Measurements from ENCODE around the gene MIB1. TPM values are rescaled to one million over a fixed set of nuclear protein-coding genes. Genes with fewer than 3 reads are reported as not detected.
A peak's percentile ranks its signal among the peaks of the same experiment; 100 is the strongest.
"Not testable (repeated sequence)": the region's sequence is repeated elsewhere in the genome, so short reads cannot be mapped to it uniquely, and the experiment has no call there.

Gene MIB1
- 88.9 TPM for total RNA-seq

DNA sequence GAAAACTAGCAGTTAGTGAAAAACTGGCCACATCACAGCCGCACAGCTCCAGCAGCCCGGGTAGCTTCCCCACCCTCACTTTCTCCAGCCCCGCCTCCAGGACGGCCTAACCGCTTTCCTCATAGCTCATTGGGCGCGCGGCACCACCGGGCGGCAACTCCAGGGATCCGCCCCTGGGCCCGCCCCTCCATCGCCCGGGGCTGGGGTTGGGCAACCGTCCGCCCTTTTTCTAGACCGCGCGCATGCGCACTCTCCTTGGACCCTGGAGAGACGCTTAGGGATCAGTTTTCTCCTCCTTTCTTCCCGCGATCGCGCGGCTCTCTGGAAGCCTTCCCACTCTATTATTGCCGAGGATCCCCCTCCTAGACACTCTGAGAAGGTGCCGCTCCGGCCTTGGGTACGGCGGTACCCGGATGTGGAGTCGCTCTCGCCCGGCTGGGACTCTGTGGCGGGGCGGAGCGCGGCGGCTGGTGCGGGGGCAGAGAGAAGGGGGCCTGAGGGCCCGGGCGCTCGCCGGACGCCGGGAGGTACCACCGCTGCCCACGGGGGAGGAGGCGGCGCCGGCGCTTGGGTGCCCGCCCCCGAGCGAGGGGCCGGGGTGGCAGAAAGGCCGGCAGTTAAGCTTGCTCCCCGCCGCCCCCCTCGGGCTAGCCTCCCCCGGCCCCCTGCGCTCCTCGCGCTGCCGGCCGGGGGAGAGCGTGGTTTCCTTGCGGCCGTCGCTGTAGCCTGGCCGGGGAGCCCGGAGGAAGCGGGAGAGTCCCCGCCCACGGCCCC lies at the start of gene MIB1:
Gene MIB1, plus strand, starts transcription at position 255 of the 774 bp plus-strand sequence. CDS start 792 bp downstream, outside the sequence.
- peak; percentile 95 for FAIRE-seq

DNA sequence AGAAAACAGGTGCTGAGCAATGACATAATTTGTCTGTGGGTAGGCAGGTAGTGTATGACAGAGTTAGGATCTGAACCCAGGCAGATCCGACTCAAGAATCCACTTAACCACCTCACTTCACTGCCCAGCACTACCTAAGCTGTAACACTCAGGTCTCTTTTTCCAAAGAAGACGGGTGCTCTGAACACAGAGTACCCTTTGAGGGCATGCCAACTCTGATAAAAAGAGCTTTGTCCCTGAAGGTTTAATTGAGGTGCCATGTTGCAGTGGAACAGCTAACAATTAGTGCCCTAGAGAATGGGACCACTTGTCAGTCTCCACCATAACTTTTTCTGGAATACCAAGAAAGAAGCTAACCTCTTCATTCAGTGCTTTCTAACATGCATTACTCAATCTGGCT lies 47.3 kb upstream of the MIB1 start:
- FAIRE-seq (no peak), DNase-seq (ENCODE audit: low spot score in 2 of 2) (no peak)

More for the DNA sequence above, at the start of gene MIB1:
- peak; percentile 91 for DNase-seq (ENCODE audit: low spot score in 2 of 2)

DNA sequence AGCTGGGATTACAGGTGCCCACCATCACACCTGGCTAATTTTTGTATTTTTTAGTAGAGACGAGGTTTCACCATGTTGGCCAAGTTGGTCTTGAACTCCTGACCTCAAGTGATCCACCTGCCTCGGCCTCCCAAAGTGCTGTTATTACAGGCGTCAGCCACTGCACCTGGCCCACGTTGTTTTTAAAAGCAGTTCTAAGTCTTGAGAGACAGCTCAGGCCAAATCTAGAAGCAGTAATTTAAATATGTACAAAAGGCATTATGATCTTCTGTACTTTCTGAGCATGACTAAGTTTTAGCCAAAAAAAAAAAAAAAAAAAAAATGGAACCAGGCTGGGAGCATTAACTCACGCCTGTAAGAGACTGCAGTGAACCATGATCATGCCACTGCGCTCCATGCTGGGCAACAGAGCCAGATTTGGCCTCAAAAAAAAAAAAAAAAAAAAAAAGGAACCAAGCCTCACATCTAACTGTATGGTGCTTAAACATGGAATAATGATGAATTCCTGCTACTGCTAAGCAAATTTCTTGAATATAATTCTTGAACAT lies 40.0 kb upstream of the MIB1 start:
- DNase-seq (ENCODE audit: low spot score in 2 of 2) (no peak), FAIRE-seq (no peak)

DNA sequence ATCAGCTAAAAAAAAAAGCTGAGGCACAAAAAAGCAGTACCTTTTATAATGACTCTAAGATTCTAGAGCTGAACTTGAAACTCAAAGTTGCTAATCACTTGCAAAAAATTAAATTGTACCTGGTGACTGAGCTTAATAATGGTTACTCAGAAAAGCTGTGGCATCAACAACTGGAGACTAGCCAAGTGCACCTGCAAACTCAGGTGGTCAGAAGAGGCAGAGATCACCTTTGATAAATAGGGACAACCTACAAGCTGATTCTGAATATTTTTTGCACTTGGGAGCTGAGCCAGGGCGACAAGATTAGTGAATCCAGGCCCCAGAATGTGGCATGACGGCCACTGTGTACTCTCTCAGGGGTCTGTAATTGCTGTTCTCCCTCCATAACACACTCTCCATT lies 39.0 kb upstream of the MIB1 start:
- FAIRE-seq = no peak
- no peak for DNase-seq (ENCODE audit: low spot score in 2 of 2)

DNA sequence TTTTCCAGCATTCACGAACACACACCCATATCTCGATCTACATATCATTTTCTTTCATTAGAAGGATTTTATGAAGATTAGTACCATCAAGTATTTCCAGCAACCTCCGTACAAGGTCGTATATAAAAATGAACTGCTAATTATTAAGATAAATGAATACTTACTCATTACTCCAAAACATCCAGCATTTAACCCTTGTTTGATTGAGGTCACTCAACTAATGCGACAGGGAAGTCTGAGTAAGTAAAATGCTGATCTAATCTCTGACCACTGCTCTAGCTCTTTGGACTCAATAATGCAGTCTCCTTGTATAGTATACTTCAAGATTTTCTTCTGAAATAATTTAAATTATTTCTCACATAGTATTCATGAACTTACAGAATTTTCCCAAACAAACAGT lies 38.0 kb upstream of the MIB1 start:
- DNase-seq (ENCODE audit: low spot score in 2 of 2) = no peak
- FAIRE-seq = no peak

DNA sequence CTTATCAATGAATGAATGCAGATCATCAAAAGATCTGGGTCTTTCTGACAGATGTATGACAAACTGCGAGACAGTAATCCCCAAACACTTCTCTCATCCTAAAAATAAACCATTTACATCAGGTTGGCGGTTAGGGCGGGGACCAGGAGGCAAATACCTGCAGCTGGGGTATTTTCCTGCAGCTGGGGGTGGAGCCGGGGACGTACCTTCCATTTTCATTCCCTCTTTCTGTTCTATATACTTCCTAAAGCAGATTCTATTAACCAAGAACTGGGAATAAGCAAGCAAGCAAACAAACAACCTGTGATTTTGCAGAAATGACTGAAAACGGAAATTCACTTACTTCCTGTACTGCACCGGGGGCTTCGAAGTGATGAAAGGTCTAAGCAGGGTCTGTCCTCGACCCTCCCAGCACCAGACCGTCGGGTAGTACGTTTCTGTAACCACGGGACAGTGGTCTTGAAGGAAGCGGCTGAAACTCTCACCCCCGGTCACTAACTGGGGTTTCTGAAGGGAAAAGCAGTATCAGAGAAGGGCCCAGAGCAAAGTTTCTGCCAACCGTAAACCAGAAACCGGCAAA lies 37.3 kb upstream of the MIB1 start:
- FAIRE-seq (no peak), DNase-seq (ENCODE audit: low spot score in 2 of 2) (peak in 1 of 2 donors; percentile 31)

DNA sequence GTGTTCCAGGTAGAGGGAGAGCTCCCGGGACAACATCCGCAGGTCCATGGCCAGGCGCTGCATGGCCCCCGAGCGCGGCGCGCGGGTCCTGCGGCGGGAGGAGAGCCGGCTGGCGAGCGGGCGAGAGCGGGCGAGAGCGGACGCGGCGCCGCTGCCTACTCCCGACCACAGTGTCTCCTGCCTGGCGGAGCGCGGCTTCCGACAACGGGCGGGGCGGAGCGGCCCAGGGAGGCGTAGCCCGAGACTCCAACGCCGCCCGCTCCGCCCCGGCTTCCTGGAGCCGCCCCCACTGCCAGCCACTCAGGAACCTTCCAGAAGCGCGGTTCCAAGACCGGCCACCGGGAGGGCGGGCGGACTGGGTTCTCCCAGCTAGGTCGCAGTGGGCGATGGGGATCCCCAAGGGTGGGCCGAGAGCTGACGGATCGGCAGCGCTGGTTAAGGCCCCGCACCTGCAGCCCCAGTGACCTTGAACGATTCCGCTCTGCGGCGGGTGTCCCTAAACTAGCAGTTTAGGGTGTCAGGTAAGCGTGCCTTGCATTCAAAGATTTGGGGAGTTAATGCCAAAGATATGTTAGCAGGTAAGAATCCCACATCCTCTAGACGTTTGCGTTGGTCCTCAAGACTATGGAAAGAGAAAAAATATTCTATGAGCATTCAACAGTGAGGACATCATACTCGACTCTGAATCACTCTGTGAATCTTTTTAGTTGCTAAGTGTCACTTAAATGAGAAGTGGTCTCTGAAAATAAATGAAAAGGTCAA lies 35.8 kb upstream of the MIB1 start, which contains the start of gene ABHD3:
Gene ABHD3, minus strand, starts transcription at position 172 of the 762 bp plus-strand sequence. Its CDS starts 109 bp downstream, at position 63.
- DNase-seq (ENCODE audit: low spot score in 2 of 2) (peak; percentile 92 to 94), FAIRE-seq (no peak)

DNA sequence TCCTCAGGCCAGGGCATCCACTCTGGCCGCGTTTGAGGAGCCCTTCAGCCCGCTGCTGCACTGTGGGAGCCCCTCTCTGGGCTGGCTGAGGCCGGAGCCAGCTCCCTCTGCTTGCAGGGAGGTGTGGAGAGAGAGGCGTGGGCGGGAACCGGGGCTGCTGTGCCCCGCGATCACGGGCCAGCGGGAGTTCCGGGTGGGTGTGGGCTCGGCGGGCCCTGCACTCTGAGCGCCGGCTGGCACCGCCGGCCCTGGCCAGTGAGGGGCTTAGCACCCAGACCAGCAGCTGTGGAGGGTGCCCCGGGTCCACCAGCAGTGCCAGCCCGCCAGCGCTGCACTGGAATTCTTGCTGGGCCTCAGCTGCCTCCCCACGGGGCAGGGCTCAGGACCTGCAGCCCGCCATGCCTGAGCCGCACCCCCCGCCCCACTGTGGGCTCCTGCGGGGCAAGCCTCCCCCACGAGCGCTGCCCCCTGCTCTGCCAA lies 34.2 kb upstream of the MIB1 start:
- DNase-seq (ENCODE audit: low spot score in 2 of 2) (no peak), FAIRE-seq (no peak)

DNA sequence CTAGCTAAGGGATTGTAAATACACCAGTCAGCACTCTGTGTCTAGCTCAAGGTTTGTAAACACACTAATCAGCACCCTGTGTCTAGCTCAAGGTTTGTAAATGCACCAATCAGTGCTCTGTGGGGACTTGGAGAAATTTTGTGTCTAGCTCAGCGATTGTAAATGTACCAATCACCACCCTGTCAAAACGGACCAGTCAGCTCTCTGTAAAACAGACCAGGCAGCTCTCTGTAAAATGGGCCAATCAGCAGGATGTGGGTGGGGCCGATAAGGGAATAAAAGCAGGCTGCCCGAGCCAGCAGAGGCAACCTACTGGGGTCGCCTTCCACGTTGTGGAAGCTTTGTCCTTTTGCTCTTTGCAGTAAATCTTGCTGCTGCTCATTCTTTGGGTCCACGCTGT lies 33.5 kb upstream of the MIB1 start:
- FAIRE-seq; DNase-seq (ENCODE audit: low spot score in 2 of 2): not testable (repeated sequence)

DNA sequence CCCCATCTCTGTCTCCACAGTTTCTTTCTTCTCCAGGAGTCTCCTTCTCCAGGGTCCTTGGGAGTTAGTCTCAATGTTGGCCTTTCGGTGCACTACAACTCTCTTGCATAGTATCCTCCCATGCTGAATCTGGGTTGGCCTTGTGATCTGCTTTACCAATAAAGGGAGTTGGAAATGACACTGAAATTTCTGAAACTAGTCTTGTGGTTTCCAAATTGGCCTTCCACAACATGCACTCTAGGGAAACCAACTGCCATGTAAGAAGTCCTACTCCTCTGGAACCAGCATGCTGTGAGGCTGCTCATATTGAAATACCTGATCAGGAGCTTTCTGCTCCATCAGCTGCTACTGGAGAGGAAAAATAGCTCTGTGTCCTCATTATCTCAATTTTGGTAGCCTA lies 26.1 kb upstream of the MIB1 start:
- no peak for DNase-seq (ENCODE audit: low spot score in 2 of 2)
- FAIRE-seq = no peak

DNA sequence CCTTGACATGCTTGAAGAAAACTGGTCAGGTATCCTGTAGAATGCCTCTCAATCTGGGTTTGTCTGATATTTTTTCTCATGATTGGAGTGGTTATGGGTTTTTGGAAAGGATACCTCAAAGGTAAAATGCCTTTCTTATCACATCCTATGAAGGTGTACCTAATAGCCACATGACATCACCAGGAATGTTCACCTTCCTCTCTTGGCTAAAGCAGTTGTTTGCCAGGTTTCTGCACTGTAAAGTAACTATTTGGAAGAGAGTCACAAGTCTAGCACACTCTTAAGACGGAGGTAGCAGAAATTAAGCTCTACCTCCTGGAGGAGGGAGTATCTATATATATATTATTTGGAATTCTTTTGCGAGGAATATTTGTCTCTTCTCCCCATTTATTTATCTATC lies 17.9 kb upstream of the MIB1 start:
- FAIRE-seq = no peak
- no peak for DNase-seq (ENCODE audit: low spot score in 2 of 2)

DNA sequence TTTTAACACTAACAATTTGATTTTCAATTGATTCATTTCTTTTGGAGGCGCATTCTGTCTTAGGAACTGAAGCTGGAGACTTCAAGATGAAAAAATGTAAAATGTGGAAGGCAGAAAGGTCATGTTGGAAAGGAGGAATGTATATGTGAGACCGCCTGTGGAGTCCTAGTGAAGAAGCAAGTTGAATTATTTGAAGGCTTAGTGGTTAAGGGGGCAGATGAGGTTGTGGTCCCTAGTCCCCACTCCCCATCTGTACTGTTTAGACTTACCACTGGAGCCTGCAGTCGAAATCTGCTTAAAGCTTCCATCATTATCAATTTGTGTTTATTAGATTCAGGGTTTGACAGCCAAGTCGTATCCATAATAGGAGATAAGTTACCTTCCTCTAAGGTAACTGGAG lies 15.4 kb upstream of the MIB1 start:
- FAIRE-seq = no peak

DNA sequence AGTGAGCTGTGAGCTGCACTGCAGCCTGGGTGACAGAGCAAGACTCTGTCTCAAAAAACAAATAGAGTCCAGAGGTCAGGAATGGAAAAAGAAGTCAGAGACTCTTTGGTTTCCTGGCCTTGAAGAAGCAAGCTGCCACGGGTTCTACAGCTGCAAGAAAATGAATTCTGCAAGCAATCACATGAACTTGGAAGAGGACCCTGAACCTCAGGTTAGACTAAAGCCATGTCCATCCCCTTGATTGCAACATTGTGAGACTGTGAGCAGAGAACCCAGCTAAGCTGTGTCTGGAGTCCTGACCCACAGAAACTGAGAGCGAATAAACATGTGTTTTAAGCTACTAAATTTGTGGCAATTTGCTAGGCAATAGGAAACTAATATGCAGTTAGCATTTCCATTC lies 12.9 kb upstream of the MIB1 start:
- no peak for FAIRE-seq
- no peak for DNase-seq (ENCODE audit: low spot score in 2 of 2)

More for the DNA sequence above, 15.4 kb upstream of the MIB1 start:
- DNase-seq (ENCODE audit: low spot score in 2 of 2) = no peak

DNA sequence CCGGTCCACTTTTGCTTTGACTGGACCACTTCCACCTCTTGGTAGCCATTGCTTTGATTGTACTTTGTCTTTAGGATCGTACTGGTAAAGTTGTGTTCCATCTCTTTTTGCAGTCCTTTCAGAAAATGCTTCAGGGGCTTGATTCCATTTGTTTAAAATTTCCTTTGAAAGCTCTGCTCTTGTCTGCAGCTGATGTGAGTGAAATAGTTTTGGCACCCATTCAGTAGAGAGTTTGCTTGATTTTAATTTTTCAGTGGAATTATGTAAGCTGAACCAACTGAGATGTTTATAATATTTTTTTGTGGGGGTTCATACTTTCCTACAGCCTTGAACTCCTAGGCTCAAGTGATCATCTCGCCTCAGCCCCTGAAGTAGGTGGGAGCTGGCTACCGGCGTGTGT lies 7.6 kb upstream of the MIB1 start:
- DNase-seq (ENCODE audit: low spot score in 2 of 2) (no peak), FAIRE-seq (no peak)

DNA sequence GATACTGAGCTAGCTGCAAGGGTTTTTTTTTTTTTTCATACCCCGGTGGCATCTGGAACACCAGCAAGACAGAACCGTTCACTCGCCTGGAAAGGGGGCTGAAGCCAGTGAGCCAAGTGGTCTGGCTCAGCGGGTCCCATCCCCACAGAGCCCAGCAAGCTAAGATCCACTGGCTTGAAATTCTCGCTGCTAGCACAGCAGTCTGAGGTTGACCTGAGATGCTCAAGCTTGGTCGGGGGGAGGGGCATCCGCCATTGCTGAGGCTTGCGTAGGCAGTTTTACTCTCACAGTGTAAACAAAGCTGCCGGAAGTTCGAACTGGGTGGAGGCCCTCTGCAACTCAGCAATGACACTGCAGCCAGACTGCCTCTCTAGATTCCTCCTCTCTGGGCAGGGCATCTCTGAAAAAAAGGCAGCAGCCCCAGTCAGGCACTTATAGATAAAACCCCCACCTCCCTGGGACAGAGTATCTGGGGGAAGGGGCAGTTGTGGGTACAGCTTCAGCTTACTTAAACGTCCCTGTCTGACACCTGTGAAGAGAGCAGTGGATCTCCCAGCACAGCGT lies 5.1 kb upstream of the MIB1 start:
- DNase-seq (ENCODE audit: low spot score in 2 of 2) (no peak), FAIRE-seq (no peak)

DNA sequence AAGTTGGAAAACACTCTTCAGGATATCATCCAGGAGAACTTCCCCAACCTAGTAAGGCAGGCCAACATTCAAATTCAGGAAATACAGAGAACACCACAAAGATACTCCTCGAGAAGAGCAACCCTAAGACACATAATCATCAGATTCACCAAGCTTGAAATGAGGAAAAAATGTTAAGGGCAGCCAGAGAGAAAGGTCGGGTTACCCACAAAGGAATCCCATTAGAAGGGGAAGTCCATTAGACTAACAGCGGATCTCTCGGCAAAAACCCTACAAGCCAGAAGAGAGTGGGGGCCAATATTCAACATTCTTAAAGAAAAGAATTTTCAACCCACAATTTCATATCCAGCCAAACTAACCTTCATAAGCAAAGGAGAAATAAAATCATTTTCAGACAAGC lies 3.7 kb upstream of the MIB1 start:
- DNase-seq (ENCODE audit: low spot score in 2 of 2); FAIRE-seq: not testable (repeated sequence)

DNA sequence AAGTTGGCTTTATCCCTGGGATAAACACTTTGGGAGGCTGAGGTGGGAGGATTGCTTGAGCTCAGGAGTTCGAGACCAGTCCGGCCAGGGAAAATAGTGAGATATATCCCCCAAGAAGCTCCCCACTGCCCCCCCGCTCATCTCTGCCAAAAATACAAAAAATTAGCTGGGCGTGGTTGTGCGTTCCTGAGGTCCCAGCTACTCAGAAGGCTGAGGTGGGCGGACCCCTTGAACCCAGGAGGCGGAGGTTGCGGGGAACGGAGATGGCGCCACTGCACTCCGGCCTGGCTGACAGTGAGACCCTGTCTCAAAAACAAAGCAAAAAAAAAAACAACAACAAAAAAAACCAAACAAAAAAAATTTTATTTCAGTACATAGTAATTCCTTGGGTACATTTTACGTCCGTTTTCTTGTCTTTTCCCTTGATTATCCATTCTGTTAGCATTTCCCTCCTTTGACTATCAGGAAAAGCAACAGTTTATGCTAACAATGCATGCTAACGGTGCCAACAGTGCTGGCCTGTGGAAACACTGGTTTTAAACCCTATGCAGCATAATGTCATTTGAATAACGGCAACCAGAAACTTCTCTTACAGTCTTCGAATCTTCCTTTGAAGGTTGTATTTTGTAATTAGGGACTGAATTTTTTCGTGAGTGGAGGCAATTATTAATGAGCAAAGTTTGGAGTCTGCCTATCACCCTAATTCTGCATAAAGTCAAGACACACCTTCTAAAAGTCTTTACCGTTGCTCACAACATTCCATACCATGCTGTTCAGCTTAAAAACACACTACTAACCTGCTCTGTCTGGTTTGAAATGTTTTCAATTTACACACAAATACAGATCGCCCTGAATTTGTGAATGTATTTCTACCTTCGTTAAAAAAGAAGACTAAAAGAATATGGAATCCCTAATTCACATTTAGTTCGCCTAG lies 721 bp upstream of the MIB1 start:
- FAIRE-seq = no peak
- DNase-seq (ENCODE audit: low spot score in 2 of 2) = no peak

DNA sequence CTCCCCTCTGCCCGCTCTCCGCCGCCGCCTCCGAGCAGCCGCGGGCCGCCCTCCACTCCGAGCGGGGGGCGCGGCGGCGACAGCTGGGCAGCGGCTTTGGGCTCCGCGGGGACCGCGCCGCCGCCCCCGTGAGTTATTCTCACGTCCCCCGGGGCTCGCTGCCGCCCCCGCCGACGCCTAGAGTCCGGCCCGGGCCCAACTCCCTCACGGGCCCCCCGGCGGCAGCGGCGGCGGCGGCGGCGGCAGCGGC lies 645 bp downstream of the MIB1 start:
- FAIRE-seq (no peak), DNase-seq (ENCODE audit: low spot score in 2 of 2) (peak in 1 of 2 donors; percentile 67)

DNA sequence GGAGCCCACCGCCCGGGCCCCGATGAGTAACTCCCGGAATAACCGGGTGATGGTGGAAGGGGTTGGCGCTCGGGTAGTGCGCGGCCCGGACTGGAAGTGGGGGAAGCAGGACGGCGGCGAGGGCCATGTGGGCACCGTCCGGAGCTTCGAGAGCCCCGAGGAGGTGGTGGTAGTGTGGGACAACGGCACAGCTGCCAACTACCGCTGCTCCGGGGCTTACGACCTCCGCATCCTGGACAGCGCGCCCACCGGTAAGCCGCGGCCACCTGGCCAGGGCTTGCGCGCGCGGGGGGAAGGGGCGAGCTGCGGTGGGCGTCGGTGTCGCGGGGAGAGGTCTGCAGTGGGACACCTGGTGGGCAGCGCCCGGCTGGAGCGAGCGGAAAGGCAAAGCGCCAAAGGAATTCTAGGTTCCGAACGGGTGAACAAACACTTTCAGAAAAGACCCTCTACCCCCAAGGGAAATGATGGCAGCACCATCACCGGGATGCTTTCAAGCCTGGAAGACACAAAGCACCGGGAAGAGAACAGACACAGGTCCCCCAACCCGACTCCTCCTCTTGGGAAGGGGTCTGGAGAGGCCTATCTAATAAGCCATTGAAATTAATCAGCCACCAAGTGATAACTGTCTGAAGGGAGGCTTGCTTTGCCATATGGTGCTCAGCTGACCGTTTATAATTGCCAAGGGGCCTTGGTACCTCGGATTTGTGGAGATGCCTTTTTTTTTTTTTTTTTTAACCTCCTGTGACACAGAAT lies 1.1 kb downstream of the MIB1 start:
- DNase-seq (ENCODE audit: low spot score in 2 of 2) (peak in 1 of 2 donors; percentile 34), FAIRE-seq (no peak)
